B cell (primary cell): Measurements from ENCODE around the gene FRMD8. TPM values are rescaled to one million over a fixed set of nuclear protein-coding genes. Genes with fewer than 3 reads are reported as not detected.

Experiments
- ATAC-seq: fragments of 200-7000 bp; cut with Tn5 transposase; one replicate; pipeline ENCODE4 v1.10.0; 2021; ENCODE audit warnings: low read depth, mild to moderate bottlenecking, moderate number of reproducible peaks, moderate library complexity
- CTCF ChIA-PET: fragments of 350-600 bp; sonication (Branson Sonifier 250); formaldehyde crosslinking; loops from one replicate; lab custom pipeline; 2021; ENCODE audit warnings: antibody characterized with exemption, inconsistent platforms; lab: Charles Lee
- POLR2A ChIA-PET: fragments of 350-600 bp; sonication (Branson Sonifier 250); formaldehyde crosslinking; loops from one replicate; lab custom pipeline; 2021; ENCODE audit warnings: antibody characterized with exemption; lab: Charles Lee
- DNase-seq: peaks from one replicate; pipeline ENCODE4 v3.0.0; 2013
- H2AFZ ChIP-seq: 2 replicates; pipeline ENCODE4 v1.6.1; 2012; ENCODE audit warnings: mild to moderate bottlenecking, low read depth, low read length; ENCODE audit not compliant: insufficient read depth, poor library complexity, severe bottlenecking
- H3K27ac ChIP-seq, 2 donors: 1 replicate in 1 of 2; 2 replicates in 1 of 2; pipeline ENCODE4 v1.5.1; 2012 to 2013; ENCODE audit warnings: low read length in 2 of 2, mild to moderate bottlenecking in 2 of 2, moderate library complexity in 1 of 2
- H3K27me3 ChIP-seq, 4 experiments: fragments of 200-600 bp in 1 of 4; sonication (generic) in 1 of 4; replicated peaks in 1 of 4; 1 replicate in 2 of 4; 2 replicates in 2 of 4; pipeline versions ENCODE4 v1.6.1 to v1.7.0; 2013 to 2016; ENCODE audit warnings: low read length in 3 of 4, mild to moderate bottlenecking in 2 of 4, mixed read lengths in 1 of 4, moderate library complexity in 1 of 4; ENCODE audit not compliant: insufficient read depth in 4 of 4, control insufficient read depth in 3 of 4; ENCODE audit errors: control extremely low read depth in 1 of 4
- H3K36me3 ChIP-seq, 2 experiments: replicated peaks in 1 of 2; 1 replicate in 1 of 2; 2 replicates in 1 of 2; pipeline versions ENCODE4 v1.6.1 to v1.7.1; 2013; ENCODE audit warnings: low read length in 1 of 2; ENCODE audit not compliant: insufficient read depth in 2 of 2, control insufficient read depth in 1 of 2; ENCODE audit errors: control extremely low read depth in 1 of 2, extremely low read depth in 1 of 2
- H3K4me1 ChIP-seq, 2 donors: fragments of 200-600 bp in 1 of 2; sonication (generic) in 1 of 2; 1 replicate in 1 of 2; 2 replicates in 1 of 2; pipeline versions ENCODE4 v1.5.1 to v1.6.1; 2013 to 2017; ENCODE audit warnings: low read length in 2 of 2; ENCODE audit not compliant: control insufficient read depth in 2 of 2, insufficient read depth in 2 of 2
- H3K4me2 ChIP-seq: replicated peaks from 2 replicates; pipeline ENCODE3; 2012; ENCODE audit warnings: mild to moderate bottlenecking, low read depth, low read length; ENCODE audit not compliant: poor library complexity, severe bottlenecking
- H3K4me3 ChIP-seq, 5 experiments: fragments of 200-600 bp in 1 of 5; sonication (generic) in 1 of 5; 1 replicate in 3 of 5; 2 replicates in 2 of 5; pipeline versions ENCODE4 v1.5.1 to v1.7.0; 2011 to 2016; ENCODE audit warnings: low read length in 4 of 5, mild to moderate bottlenecking in 4 of 5, low read depth in 2 of 5, control low read depth in 1 of 5, moderate library complexity in 1 of 5; ENCODE audit not compliant: insufficient read depth in 1 of 5; ENCODE audit errors: control extremely low read depth in 1 of 5, extremely low read depth in 1 of 5
- H3K79me2 ChIP-seq: fragments of 200-600 bp; sonication (generic); one replicate; pipeline ENCODE4 v1.6.0; 2016; ENCODE audit warnings: low read length; ENCODE audit not compliant: control insufficient read depth, insufficient read depth
- H3K9ac ChIP-seq: fragments of 200-600 bp; sonication (generic); 2 replicates; pipeline ENCODE4 v1.6.1; 2017; ENCODE audit warnings: mild to moderate bottlenecking, low read length, moderate library complexity
- H3K9me3 ChIP-seq, 3 donors: one replicate each; pipeline versions ENCODE4 v1.6.1 to v1.7.1; 2013; ENCODE audit warnings: low read length in 2 of 3; ENCODE audit not compliant: control insufficient read depth in 2 of 3, insufficient read depth in 1 of 3; ENCODE audit errors: control extremely low read depth in 1 of 3
- H4K20me1 ChIP-seq: 2 replicates; pipeline ENCODE4 v1.6.0; 2012; ENCODE audit warnings: mild to moderate bottlenecking, low read length; ENCODE audit not compliant: insufficient read depth, control insufficient read depth, poor library complexity, severe bottlenecking
- H3K27ac Mint-ChIP-seq: one replicate; pipeline ENCODE4 v1.8.0; 2021; ENCODE audit warnings: mixed read lengths
- H3K27me3 Mint-ChIP-seq: one replicate; pipeline ENCODE4 v1.8.0; 2021; ENCODE audit warnings: mixed read lengths
- H3K4me1 Mint-ChIP-seq: one replicate; pipeline ENCODE4 v1.8.0; 2021; ENCODE audit warnings: mixed read lengths
- H3K4me3 Mint-ChIP-seq: one replicate; pipeline ENCODE4 v1.8.0; 2021; ENCODE audit warnings: mixed read lengths
- H3K9me3 Mint-ChIP-seq: one replicate; pipeline ENCODE4 v1.8.0; 2022; ENCODE audit warnings: mixed read lengths; ENCODE audit not compliant: insufficient read depth
- CTCF ChIP-seq: fragments of 200-600 bp; IDR thresholded peaks from one replicate; pipeline ENCODE4 v1.8.0; 2022; ENCODE audit warnings: antibody characterized with exemption, mild to moderate bottlenecking
- EZH2 ChIP-seq: IDR thresholded peaks from 2 replicates; pipeline ENCODE4 v1.6.1; 2012; ENCODE audit warnings: borderline replicate concordance, low read depth, mild to moderate bottlenecking, moderate library complexity, low read length; ENCODE audit not compliant: insufficient read depth, poor library complexity, severe bottlenecking
- WGBS: methylation state at CpG from one replicate; pipeline ENCODE4 v1.1.5; 2013; ENCODE audit warnings: missing lambda C conversion rate; ENCODE audit not compliant: insufficient coverage; 5-methylcytosine and 5-hydroxymethylcytosine counted together
- intact Hi-C: fragments of 100-400 bp; cut with micrococcal nuclease; formaldehyde crosslinking; loops from one replicate; pipeline ENCODE4 v1.10.0; 2022
- polyA plus RNA-seq: library from polyadenylated mRNA; depleted of rRNA; stranded (reverse); fragments of >200 nt; gene quantifications from 2 replicates; pipeline ENCODE4 v1.2.3, GENCODE V29; 2012
- total RNA-seq, 2 donors: library from RNA; stranded (reverse); fragments of 120-200 nt in 1 of 2; gene quantifications; 1 replicate in 1 of 2; 2 replicates in 1 of 2; pipeline versions ENCODE4 v1.2.3 to v1.2.4, GENCODE V29; 2013 to 2022

FRMD8 gene
- total and polyA plus RNA-seq, 2 donors (not counting 1 experiment from before 2014, with no cell fraction given): 44.3 to 73.6 TPM

GRCh38 chr11:65396769-65397745 lies 10.6 kb downstream of the FRMD8 start:
- intact Hi-C loops: no loop called here
- TF ChIP-seq EZH2: no peak
- H3K4me1 Mint-ChIP-seq: peaks cover 6% of the 10 kb centered on the region
- ChIA-PET CTCF (no interaction called here), POLR2A (interaction anchor here (0.6 to 0.8 kb wide), 2 partner anchors 10 to 122 kb away, joined by 3 to 9 read pairs; partner anchors contain the start of gene FRMD8)
- H3K36me3 ChIP-seq: peaks cover 0 to 76% of the 10 kb centered on the region in 2 experiments
- H2AFZ ChIP-seq: no peak overlapping the region
- peaks cover 16% of the 10 kb centered on the region for H4K20me1 ChIP-seq
- no peaks in the 10 kb centered on the region for H3K27me3 Mint-ChIP-seq
- H3K27me3 ChIP-seq: no peaks in the 10 kb centered on the region
- no peaks in the 10 kb centered on the region for H3K4me1 ChIP-seq
- H3K9ac ChIP-seq: no peak overlapping the region
- peak overlapping the region; percentile 1 for H3K27ac Mint-ChIP-seq
- 94% methylated on average over 38 of the region's 38 CpGs for WGBS
- no peak overlapping the region for H3K4me3 Mint-ChIP-seq
- H3K9me3 ChIP-seq: no peaks in the 10 kb centered on the region
- no peaks in the 10 kb centered on the region for H3K9me3 Mint-ChIP-seq
- no peak overlapping the region for H3K4me3 ChIP-seq
- no peak overlapping the region for H3K4me2 ChIP-seq
- no peak for DNase-seq
- peaks cover 30% of the 10 kb centered on the region for H3K79me2 ChIP-seq
- no peak for ATAC-seq
- H3K27ac ChIP-seq: no peak overlapping the region

GRCh38 chr11:65398362-65398910 lies 12.0 kb downstream of the FRMD8 start:
- no peaks in the 10 kb centered on the region for H3K9me3 Mint-ChIP-seq
- H4K20me1 ChIP-seq: peaks cover 2% of the 10 kb centered on the region
- no peaks in the 10 kb centered on the region for H3K27me3 Mint-ChIP-seq
- no peaks in the 10 kb centered on the region for H3K27me3 ChIP-seq
- H3K4me3 Mint-ChIP-seq: no peak overlapping the region
- peaks cover 0 to 66% of the 10 kb centered on the region in 2 experiments for H3K36me3 ChIP-seq
- intact Hi-C loops: no loop called here
- H3K27ac ChIP-seq: no peak overlapping the region
- H3K9me3 ChIP-seq: no peaks in the 10 kb centered on the region
- 91% methylated on average over 12 of the region's 16 CpGs for WGBS
- no peak overlapping the region for H3K4me2 ChIP-seq
- no peak overlapping the region for H2AFZ ChIP-seq
- no peak overlapping the region for H3K4me3 ChIP-seq
- no peak for DNase-seq
- CTCF ChIA-PET: interaction anchor here (1.1 kb wide), 1 partner anchor 16 kb away, joined by 4 read pairs; no protein-coding TSS in a partner anchor
- peaks cover 17% of the 10 kb centered on the region for H3K79me2 ChIP-seq
- no peak overlapping the region for H3K9ac ChIP-seq
- no peak for TF ChIP-seq EZH2
- TF ChIP-seq CTCF: no peak
- ATAC-seq: no peak
- H3K27ac Mint-ChIP-seq: no peak overlapping the region
- POLR2A ChIA-PET: interaction anchor here (0.6 kb wide), 1 partner anchor 9 kb away, joined by 3 read pairs; no protein-coding TSS in a partner anchor
- peaks cover 6% of the 10 kb centered on the region for H3K4me1 Mint-ChIP-seq
- H3K4me1 ChIP-seq: peaks cover 4 to 8% of the 10 kb centered on the region in 2 donors
